ENCODE results near the gene MSH3.

Gene MSH3

DNA sequence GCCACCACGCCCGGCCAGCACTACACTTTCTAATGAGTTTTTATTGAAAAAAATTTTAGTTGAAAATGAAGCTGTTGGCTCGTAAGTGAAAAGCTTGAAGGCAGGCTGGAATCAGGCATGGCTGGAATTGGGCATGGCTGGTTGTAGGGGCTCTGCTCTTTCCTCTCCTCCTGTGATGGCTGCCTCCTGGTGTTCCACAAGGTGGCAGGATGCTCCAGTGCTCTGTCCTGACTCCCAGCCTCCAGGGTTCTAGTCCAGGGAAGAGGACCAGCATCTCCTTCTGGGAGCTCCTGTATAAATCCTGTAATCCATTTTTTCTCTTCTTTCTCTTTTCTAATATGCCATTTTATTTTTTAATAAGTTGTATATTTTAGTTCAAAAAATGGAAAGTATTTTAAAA is 57.5 kb downstream of the MSH3 start:
- Histone ChIP-seq H3K36me3 (ENCODE audit: control insufficient read depth in 2 of 2, insufficient read depth in 1 of 2, low read length in 2 of 2) (peaks cover 3 to 9% of the 10 kb centered on the region in 2 experiments; a peak in 2 of 3 replicates), H3K9me3 (ENCODE audit: control insufficient read depth, insufficient read depth, low read depth, low read length) (no peaks in the 10 kb centered on the region), H3K27ac (ENCODE audit: extremely low read depth, low read depth, low read length) (no peak overlapping the region), H3K4me1 (ENCODE audit: control insufficient read depth, insufficient read depth, low read length) (no peaks in the 10 kb centered on the region), H3K4me3 (ENCODE audit: low read depth, low read length) (no peak overlapping the region)
- TF ChIP-seq ZNF529 (tag by site-specific recombination; IDR thresholded peaks at IDR 0.05; ENCODE audit: insufficient replicate concordance) (no peak), ZSCAN30 (tag by site-specific recombination; IDR thresholded peaks at IDR 0.05) (0 out of 2 replicates have a peak, but pooled peaks have one; percentile 26), ZNF214 (tag by site-specific recombination; IDR thresholded peaks at IDR 0.05; ENCODE audit: borderline replicate concordance) (no peak), SCRT2 (tag by site-specific recombination; IDR thresholded peaks at IDR 0.05) (no peak), ZNF654 (tag by site-specific recombination; IDR thresholded peaks at IDR 0.05; ENCODE audit: low read depth) (peak; percentile 73), IKZF3 (tag by site-specific recombination; IDR thresholded peaks at IDR 0.05) (peak; percentile 43; the same call in 1 of the 2 replicates), KLF1 (tag by site-specific recombination; IDR thresholded peaks at IDR 0.05) (no peak), ZNF350 (tag by site-specific recombination; IDR thresholded peaks at IDR 0.05) (no peak)
- TF ChIP-seq, protein P1, sequence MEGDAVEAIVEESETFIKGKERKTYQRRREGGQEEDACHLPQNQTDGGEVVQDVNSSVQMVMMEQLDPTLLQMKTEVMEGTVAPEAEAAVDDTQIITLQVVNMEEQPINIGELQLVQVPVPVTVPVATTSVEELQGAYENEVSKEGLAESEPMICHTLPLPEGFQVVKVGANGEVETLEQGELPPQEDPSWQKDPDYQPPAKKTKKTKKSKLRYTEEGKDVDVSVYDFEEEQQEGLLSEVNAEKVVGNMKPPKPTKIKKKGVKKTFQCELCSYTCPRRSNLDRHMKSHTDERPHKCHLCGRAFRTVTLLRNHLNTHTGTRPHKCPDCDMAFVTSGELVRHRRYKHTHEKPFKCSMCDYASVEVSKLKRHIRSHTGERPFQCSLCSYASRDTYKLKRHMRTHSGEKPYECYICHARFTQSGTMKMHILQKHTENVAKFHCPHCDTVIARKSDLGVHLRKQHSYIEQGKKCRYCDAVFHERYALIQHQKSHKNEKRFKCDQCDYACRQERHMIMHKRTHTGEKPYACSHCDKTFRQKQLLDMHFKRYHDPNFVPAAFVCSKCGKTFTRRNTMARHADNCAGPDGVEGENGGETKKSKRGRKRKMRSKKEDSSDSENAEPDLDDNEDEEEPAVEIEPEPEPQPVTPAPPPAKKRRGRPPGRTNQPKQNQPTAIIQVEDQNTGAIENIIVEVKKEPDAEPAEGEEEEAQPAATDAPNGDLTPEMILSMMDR (tag by site-specific recombination; IDR thresholded peaks at IDR 0.05): peak; percentile 36; the same call in 1 of the 2 replicates
- ChIA-PET POLR2A (no interaction called here), CTCF (interaction anchor here (0.6 to 4.6 kb wide), 26 partner anchors 9 to 587 kb away, joined by 3 to 27 read pairs (median 4); no protein-coding TSS in a partner anchor)

DNA sequence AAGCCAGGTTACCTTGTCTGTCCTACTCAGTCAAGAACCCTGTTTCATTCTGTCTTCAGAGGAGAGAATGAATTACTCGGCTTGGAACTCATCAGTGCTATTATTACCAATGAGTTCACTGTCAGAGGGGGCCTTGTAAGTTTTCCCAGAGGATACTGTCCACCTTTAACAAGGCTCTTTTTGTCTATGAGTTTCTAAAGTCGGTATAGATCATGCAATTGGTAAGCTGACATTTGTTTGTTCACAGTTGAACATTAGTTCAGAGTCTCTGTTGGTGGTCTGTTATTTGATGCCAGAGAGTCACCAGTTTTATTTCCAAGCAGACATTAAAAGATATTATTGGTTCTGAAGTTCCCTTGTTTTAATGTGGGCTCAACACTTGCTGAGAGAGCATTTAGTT is 58.5 kb downstream of the MSH3 start:
- Histone ChIP-seq H3K9me3 (ENCODE audit: control insufficient read depth, insufficient read depth, low read depth, low read length) (no peaks in the 10 kb centered on the region), H3K4me3 (ENCODE audit: low read depth, low read length) (no peak overlapping the region), H3K36me3 (ENCODE audit: control insufficient read depth in 2 of 2, insufficient read depth in 1 of 2, low read length in 2 of 2) (peaks cover 3 to 7% of the 10 kb centered on the region in 2 experiments; a peak in 2 of 3 replicates), H3K27ac (ENCODE audit: extremely low read depth, low read depth, low read length) (no peak overlapping the region), H3K4me1 (ENCODE audit: control insufficient read depth, insufficient read depth, low read length) (no peaks in the 10 kb centered on the region)
- POLR2A ChIA-PET: no interaction called here
- CTCF ChIA-PET: interaction anchor here (1.2 to 4.6 kb wide), 4 partner anchors 11 to 481 kb away, joined by 3 to 27 read pairs (median 8); no protein-coding TSS in a partner anchor
- TF ChIP-seq ZNF776 (tag by site-specific recombination; IDR thresholded peaks at IDR 0.05; ENCODE audit: borderline replicate concordance): no peak
- TF ChIP-seq ZNF292 (tag by site-specific recombination; IDR thresholded peaks at IDR 0.05; ENCODE audit: borderline replicate concordance, low read depth): no peak
- no peak for TF ChIP-seq ZFP41 (tag by site-specific recombination; IDR thresholded peaks at IDR 0.05; ENCODE audit: borderline replicate concordance)
- TF ChIP-seq, protein P2, sequence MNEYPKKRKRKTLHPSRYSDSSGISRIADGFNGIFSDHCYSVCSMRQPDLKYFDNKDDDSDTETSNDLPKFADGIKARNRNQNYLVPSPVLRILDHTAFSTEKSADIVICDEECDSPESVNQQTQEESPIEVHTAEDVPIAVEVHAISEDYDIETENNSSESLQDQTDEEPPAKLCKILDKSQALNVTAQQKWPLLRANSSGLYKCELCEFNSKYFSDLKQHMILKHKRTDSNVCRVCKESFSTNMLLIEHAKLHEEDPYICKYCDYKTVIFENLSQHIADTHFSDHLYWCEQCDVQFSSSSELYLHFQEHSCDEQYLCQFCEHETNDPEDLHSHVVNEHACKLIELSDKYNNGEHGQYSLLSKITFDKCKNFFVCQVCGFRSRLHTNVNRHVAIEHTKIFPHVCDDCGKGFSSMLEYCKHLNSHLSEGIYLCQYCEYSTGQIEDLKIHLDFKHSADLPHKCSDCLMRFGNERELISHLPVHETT (tag by site-specific recombination; IDR thresholded peaks at IDR 0.05): no peak
- peak; percentile 39; the same call in 1 of the 2 replicates for TF ChIP-seq ZNF610 (tag by site-specific recombination; IDR thresholded peaks at IDR 0.05; ENCODE audit: borderline replicate concordance)
- no peak for TF ChIP-seq ZNF239 (tag by site-specific recombination; IDR thresholded peaks at IDR 0.05)

DNA sequence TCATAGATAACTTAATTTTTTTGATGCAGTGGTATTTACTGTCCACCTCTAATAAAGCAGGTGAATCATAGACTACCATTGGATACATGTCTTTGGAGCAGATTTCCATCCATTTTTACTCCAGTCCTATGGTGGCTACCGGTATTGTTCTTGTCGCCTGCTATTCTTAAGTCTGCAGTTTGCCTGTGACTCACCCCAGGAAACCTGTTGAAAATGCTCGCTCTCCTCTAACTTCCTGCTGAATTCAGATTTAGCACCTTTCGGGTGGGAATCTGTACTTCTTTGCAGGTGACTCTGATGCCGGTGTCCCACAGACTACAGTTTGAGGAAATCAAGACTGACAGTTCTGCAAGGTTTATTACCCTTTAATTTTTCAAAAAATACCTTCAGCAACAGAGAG is 59.2 kb downstream of the MSH3 start:
- Histone ChIP-seq H3K4me1 (ENCODE audit: control insufficient read depth, insufficient read depth, low read length) (no peaks in the 10 kb centered on the region), H3K9me3 (ENCODE audit: control insufficient read depth, insufficient read depth, low read depth, low read length) (no peaks in the 10 kb centered on the region), H3K27ac (ENCODE audit: extremely low read depth, low read depth, low read length) (no peak overlapping the region), H3K4me3 (ENCODE audit: low read depth, low read length) (no peak overlapping the region), H3K36me3 (ENCODE audit: control insufficient read depth in 2 of 2, insufficient read depth in 1 of 2, low read length in 2 of 2) (peaks cover 0 to 7% of the 10 kb centered on the region in 2 experiments; a peak in 2 of 3 replicates)
- CTCF ChIA-PET: interaction anchor here (1.2 kb wide), 1 partner anchor 481 kb away, joined by 6 read pairs; no protein-coding TSS in a partner anchor
- no peak for TF ChIP-seq ZBTB21 (tag by site-specific recombination; IDR thresholded peaks at IDR 0.05)
- TF ChIP-seq SCRT2 (tag by site-specific recombination; IDR thresholded peaks at IDR 0.05): peak; percentile 74
- TF ChIP-seq ZNF664 (tag by site-specific recombination; IDR thresholded peaks at IDR 0.05): no peak
- TF ChIP-seq ZNF114 (tag by site-specific recombination; IDR thresholded peaks at IDR 0.05): no peak
- TF ChIP-seq ZSCAN16 (tag by site-specific recombination; IDR thresholded peaks at IDR 0.05): no peak
- no peak for TF ChIP-seq MEIS1 (CRISPR knock-in tag; IDR thresholded peaks at IDR 0.05; ENCODE audit: borderline replicate concordance)
- TF ChIP-seq, protein P3, sequence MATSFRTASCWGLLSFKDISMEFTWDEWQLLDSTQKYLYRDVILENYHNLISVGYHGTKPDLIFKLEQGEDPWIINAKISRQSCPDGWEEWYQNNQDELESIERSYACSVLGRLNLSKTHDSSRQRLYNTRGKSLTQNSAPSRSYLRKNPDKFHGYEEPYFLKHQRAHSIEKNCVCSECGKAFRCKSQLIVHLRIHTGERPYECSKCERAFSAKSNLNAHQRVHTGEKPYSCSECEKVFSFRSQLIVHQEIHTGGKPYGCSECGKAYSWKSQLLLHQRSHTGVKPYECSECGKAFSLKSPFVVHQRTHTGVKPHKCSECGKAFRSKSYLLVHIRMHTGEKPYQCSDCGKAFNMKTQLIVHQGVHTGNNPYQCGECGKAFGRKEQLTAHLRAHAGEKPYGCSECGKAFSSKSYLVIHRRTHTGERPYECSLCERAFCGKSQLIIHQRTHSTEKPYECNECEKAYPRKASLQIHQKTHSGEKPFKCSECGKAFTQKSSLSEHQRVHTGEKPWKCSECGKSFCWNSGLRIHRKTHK (tag by site-specific recombination; IDR thresholded peaks at IDR 0.05): no peak
- no peak for TF ChIP-seq ZNF311 (tag by site-specific recombination; IDR thresholded peaks at IDR 0.05; ENCODE audit: borderline replicate concordance)
- TF ChIP-seq ZNF768 (tag by site-specific recombination; IDR thresholded peaks at IDR 0.05): no peak
- TF ChIP-seq SCRT1 (tag by site-specific recombination; IDR thresholded peaks at IDR 0.05; ENCODE audit: borderline replicate concordance): 0 out of 2 replicates have a peak, but pooled peaks have one; percentile 31
- TF ChIP-seq ZNF510 (tag by site-specific recombination; IDR thresholded peaks at IDR 0.05; ENCODE audit: insufficient replicate concordance): no peak
- TF ChIP-seq ZNF174 (tag by site-specific recombination; IDR thresholded peaks at IDR 0.05): no peak
- POLR2A ChIA-PET: no interaction called here

All from HEK293 (cell line).